ENCODE results near the gene BICD1. TPM values are rescaled to one million over a fixed set of nuclear protein-coding genes. Genes with fewer than 3 reads are reported as not detected.

Gene BICD1
- total and polyA plus RNA-seq, 2 donors from 2014 or later, result 3.8 to 36.7 TPM

- Histone ChIP-seq H3K9me3 (ENCODE audit: control insufficient read depth in 2 of 3, insufficient read depth in 1 of 3, low read length in 3 of 3) (no peaks in the 10 kb centered on the region), H3K27ac (ENCODE audit: low read depth in 2 of 2, low read length in 2 of 2) (no peak overlapping the region), H3K4me3 (ENCODE audit: low read length in 3 of 3) (peak overlapping the region in 1 of 3 donors; percentile 49), H3K9ac (ENCODE audit: low read length in 3 of 3) (peak overlapping the region in 1 of 3 donors; percentile 30), H3K36me3 (ENCODE audit: control insufficient read depth in 2 of 3, insufficient read depth in 3 of 3, low read length in 3 of 3) (no peaks in the 10 kb centered on the region), H3K27me3 (ENCODE audit: control insufficient read depth, insufficient read depth, low read length) (no peaks in the 10 kb centered on the region), H3K4me1 (ENCODE audit: control insufficient read depth in 2 of 3, insufficient read depth in 2 of 3, low read depth in 1 of 3, low read length in 3 of 3) (no peaks in the 10 kb centered on the region)
- no peak for FAIRE-seq
- peak in 2 of 5 donors; percentile 50 to 54 for DNase-seq
- intact Hi-C loops (cut with DNase I), result no loop called here
- TF ChIP-seq CTCF (IDR thresholded peaks at IDR 0.05; ENCODE audit: borderline replicate concordance, extremely low read depth, insufficient read depth), result no peak
Measured at GRCh38 chr12:32139064-32139421, 32.4 kb downstream of the BICD1 start.

- Histone ChIP-seq H3K36me3 (ENCODE audit: control insufficient read depth in 2 of 3, insufficient read depth in 3 of 3, low read length in 3 of 3) (no peaks in the 10 kb centered on the region), H3K4me1 (ENCODE audit: control insufficient read depth in 2 of 3, insufficient read depth in 2 of 3, low read depth in 1 of 3, low read length in 3 of 3) (no peaks in the 10 kb centered on the region), H3K9ac (ENCODE audit: low read length in 3 of 3) (no peak overlapping the region), H3K4me3 (ENCODE audit: low read length in 3 of 3) (peak overlapping the region in 1 of 3 donors; percentile 20), H3K9me3 (ENCODE audit: control insufficient read depth in 2 of 3, insufficient read depth in 1 of 3, low read length in 3 of 3) (no peaks in the 10 kb centered on the region), H3K27ac (ENCODE audit: low read depth in 2 of 2, low read length in 2 of 2) (no peak overlapping the region), H3K27me3 (ENCODE audit: control insufficient read depth, insufficient read depth, low read length) (no peaks in the 10 kb centered on the region)
- intact Hi-C loops (cut with DNase I), result no loop called here
- no peak for DNase-seq
- no peak for TF ChIP-seq CTCF (IDR thresholded peaks at IDR 0.05; ENCODE audit: borderline replicate concordance, extremely low read depth, insufficient read depth)
- no peak for FAIRE-seq
Measured at GRCh38 chr12:32140877-32141276, 34.2 kb downstream of the BICD1 start.

- Histone ChIP-seq H3K4me1 (ENCODE audit: control insufficient read depth in 2 of 3, insufficient read depth in 2 of 3, low read depth in 1 of 3, low read length in 3 of 3) (no peaks in the 10 kb centered on the region), H3K9me3 (ENCODE audit: control insufficient read depth in 2 of 3, insufficient read depth in 1 of 3, low read length in 3 of 3) (no peaks in the 10 kb centered on the region), H3K27me3 (ENCODE audit: control insufficient read depth, insufficient read depth, low read length) (no peaks in the 10 kb centered on the region), H3K9ac (ENCODE audit: low read length in 3 of 3) (no peak overlapping the region), H3K27ac (ENCODE audit: low read depth in 2 of 2, low read length in 2 of 2) (no peak overlapping the region), H3K4me3 (ENCODE audit: low read length in 3 of 3) (no peak overlapping the region), H3K36me3 (ENCODE audit: control insufficient read depth in 2 of 3, insufficient read depth in 3 of 3, low read length in 3 of 3) (no peaks in the 10 kb centered on the region)
- TF ChIP-seq CTCF (IDR thresholded peaks at IDR 0.05; ENCODE audit: borderline replicate concordance, extremely low read depth, insufficient read depth), result no peak
- no peak for FAIRE-seq
- no peak for DNase-seq
- intact Hi-C loops (cut with DNase I), result no loop called here
Measured at GRCh38 chr12:32145096-32145495, 38.4 kb downstream of the BICD1 start.
